ENCODE measurements around the gene ELOVL2. TPM values are rescaled to one million over a fixed set of nuclear protein-coding genes. Genes with fewer than 3 reads are reported as not detected.

ELOVL2 gene
- total and polyA plus RNA-seq, 4 donors = 0.81 to 1.5 TPM; not detected in 2

DNA sequence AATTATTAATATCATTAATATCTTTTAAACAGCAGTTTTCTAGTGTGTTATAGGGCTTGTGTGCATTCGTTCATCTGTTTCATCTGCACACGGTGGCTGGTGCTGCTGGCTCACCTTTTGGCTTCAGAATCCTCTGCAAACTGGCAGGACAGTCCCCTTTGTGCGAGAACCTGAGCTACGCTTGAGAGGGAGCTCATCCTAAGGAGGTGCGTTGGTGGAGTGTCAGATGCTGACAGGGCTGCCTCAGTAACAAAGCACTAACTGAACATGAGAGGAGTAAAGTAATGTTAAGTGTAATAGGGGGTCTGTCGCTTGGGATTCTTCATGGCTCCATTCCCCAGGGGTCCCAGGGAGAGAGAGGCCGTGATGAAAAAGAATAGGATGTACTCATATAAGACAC lies 22.4 kb downstream of the ELOVL2 start:
- Histone ChIP-seq H3K4me1 (ENCODE audit: control insufficient read depth in 1 of 2, insufficient read depth in 2 of 2, low read length in 2 of 2) (no peaks in the 10 kb centered on the region), H3K4me3 (ENCODE audit: low read length in 2 of 2) (no peak overlapping the region), H3K27me3 (ENCODE audit: control insufficient read depth in 1 of 2, insufficient read depth in 2 of 2, low read length in 1 of 2) (no peaks in the 10 kb centered on the region), H3K27ac (ENCODE audit: low read depth in 1 of 2, low read length in 2 of 2) (no peak overlapping the region), H3K9me3 (ENCODE audit: control insufficient read depth, low read length) (no peaks in the 10 kb centered on the region), H3K36me3 (ENCODE audit: control insufficient read depth in 1 of 2, insufficient read depth in 2 of 2, low read length in 1 of 2) (no peaks in the 10 kb centered on the region)
- intact Hi-C loops (cut with DNase I) = no loop called here
- ATAC-seq (ENCODE audit: low FRiP score) (no peak), DNase-seq (no peak)
- WGBS, 2 donors = 71 to 72% methylated on average over 7 of the region's 7 CpGs

- Histone ChIP-seq H3K27ac (ENCODE audit: low read depth in 1 of 2, low read length in 2 of 2) (no peak overlapping the region), H3K9me3 (ENCODE audit: control insufficient read depth, low read length) (no peaks in the 10 kb centered on the region), H3K4me3 (ENCODE audit: low read length in 2 of 2) (no peak overlapping the region), H3K4me1 (ENCODE audit: control insufficient read depth in 1 of 2, insufficient read depth in 2 of 2, low read length in 2 of 2) (no peaks in the 10 kb centered on the region), H3K36me3 (ENCODE audit: control insufficient read depth in 1 of 2, insufficient read depth in 2 of 2, low read length in 1 of 2) (no peaks in the 10 kb centered on the region), H3K27me3 (ENCODE audit: control insufficient read depth in 1 of 2, insufficient read depth in 2 of 2, low read length in 1 of 2) (peaks cover 0 to 1% of the 10 kb centered on the region in 2 donors)
- intact Hi-C loops (cut with DNase I) = no loop called here
- WGBS, 2 donors = 62 to 74% methylated on average over 2 of the region's 2 CpGs
- ATAC-seq (ENCODE audit: low FRiP score) (no peak), DNase-seq (no peak)
Measured at GRCh38 chr6:11021003-11021402, 23.1 kb downstream of the ELOVL2 start.

DNA sequence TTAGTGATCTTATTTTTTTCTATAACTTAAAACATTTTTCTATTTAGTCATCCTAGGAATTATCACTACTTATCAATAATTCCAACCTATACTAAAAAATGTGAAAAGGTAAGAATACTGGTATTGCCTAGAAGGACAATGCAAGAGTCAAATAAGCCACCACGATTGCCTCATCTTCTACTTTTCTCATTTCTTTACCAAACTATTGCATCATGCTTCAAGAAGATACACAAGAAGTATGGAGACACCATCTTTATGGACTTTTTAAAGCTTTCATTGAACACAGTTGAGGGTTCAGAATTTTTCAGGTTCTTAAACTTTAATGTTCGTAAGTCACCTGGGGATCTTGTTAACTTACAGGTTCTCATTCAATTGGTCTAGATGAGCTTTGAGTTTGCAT lies 25.9 kb downstream of the ELOVL2 start:
- intact Hi-C loops (cut with DNase I) = no loop called here
- Histone ChIP-seq H3K4me1 (ENCODE audit: control insufficient read depth in 1 of 2, insufficient read depth in 2 of 2, low read length in 2 of 2) (no peaks in the 10 kb centered on the region), H3K4me3 (ENCODE audit: low read length in 2 of 2) (no peak overlapping the region), H3K36me3 (ENCODE audit: control insufficient read depth in 1 of 2, insufficient read depth in 2 of 2, low read length in 1 of 2) (no peaks in the 10 kb centered on the region), H3K27ac (ENCODE audit: low read depth in 1 of 2, low read length in 2 of 2) (no peak overlapping the region), H3K27me3 (ENCODE audit: control insufficient read depth in 1 of 2, insufficient read depth in 2 of 2, low read length in 1 of 2) (peaks cover 0 to 1% of the 10 kb centered on the region in 2 donors), H3K9me3 (ENCODE audit: control insufficient read depth, low read length) (no peaks in the 10 kb centered on the region)
- WGBS, 2 donors = 94 to 99% methylated on average over 2 of the region's 2 CpGs
- no peak for DNase-seq
- no peak for ATAC-seq (ENCODE audit: low FRiP score)

- ATAC-seq (ENCODE audit: low FRiP score) = no peak
- 96 to 98% methylated on average over 3 of the region's 3 CpGs for WGBS, 2 donors
- intact Hi-C loops (cut with DNase I) = no loop called here
Measured at GRCh38 chr6:11017090-11017489, 27.0 kb downstream of the ELOVL2 start.

GRCh38 chr6:11016452-11016851 lies 27.7 kb downstream of the ELOVL2 start:
- Histone ChIP-seq H3K9me3 (ENCODE audit: control insufficient read depth, low read length) (no peaks in the 10 kb centered on the region), H3K27me3 (ENCODE audit: control insufficient read depth in 1 of 2, insufficient read depth in 2 of 2, low read length in 1 of 2) (peaks cover 0 to 1% of the 10 kb centered on the region in 2 donors), H3K36me3 (ENCODE audit: control insufficient read depth in 1 of 2, insufficient read depth in 2 of 2, low read length in 1 of 2) (no peaks in the 10 kb centered on the region), H3K4me1 (ENCODE audit: control insufficient read depth in 1 of 2, insufficient read depth in 2 of 2, low read length in 2 of 2) (no peaks in the 10 kb centered on the region), H3K27ac (ENCODE audit: low read depth in 1 of 2, low read length in 2 of 2) (no peak overlapping the region), H3K4me3 (ENCODE audit: low read length in 2 of 2) (no peak overlapping the region)
- no peak for DNase-seq
- intact Hi-C loops (cut with DNase I) = no loop called here
- no peak for ATAC-seq (ENCODE audit: low FRiP score)
- WGBS, 2 donors = 56 to 95% methylated on average over 1 of the region's 1 CpG

More at GRCh38 chr6:11017090-11017489, 27.0 kb downstream of the ELOVL2 start:
- Histone ChIP-seq H3K27ac (ENCODE audit: low read depth in 1 of 2, low read length in 2 of 2) (no peak overlapping the region), H3K4me3 (ENCODE audit: low read length in 2 of 2) (no peak overlapping the region), H3K4me1 (ENCODE audit: control insufficient read depth in 1 of 2, insufficient read depth in 2 of 2, low read length in 2 of 2) (no peaks in the 10 kb centered on the region), H3K36me3 (ENCODE audit: control insufficient read depth in 1 of 2, insufficient read depth in 2 of 2, low read length in 1 of 2) (no peaks in the 10 kb centered on the region), H3K9me3 (ENCODE audit: control insufficient read depth, low read length) (no peaks in the 10 kb centered on the region), H3K27me3 (ENCODE audit: control insufficient read depth in 1 of 2, insufficient read depth in 2 of 2, low read length in 1 of 2) (peaks cover 0 to 1% of the 10 kb centered on the region in 2 donors)
- no peak for DNase-seq

DNA sequence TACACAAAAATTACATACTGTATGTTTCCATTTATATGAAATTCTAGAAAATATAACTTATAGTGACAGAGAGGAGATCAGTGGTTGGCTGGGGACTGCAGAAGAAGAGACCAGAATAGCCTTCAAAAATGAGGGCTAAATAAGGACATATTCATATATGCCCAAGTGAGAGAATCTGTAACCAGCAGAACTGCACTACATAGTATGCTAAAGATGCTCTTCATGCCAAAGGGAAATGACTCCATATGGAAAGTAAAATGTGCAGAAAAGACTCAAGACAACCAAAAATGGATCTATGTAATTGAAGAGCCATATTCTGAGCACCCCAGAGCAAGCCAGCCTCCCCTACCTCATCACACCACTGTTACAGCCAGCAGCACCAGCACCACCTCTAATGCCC lies 29.0 kb downstream of the ELOVL2 start:
- Histone ChIP-seq H3K4me1 (ENCODE audit: control insufficient read depth in 1 of 2, insufficient read depth in 2 of 2, low read length in 2 of 2) (no peaks in the 10 kb centered on the region), H3K9me3 (ENCODE audit: control insufficient read depth, low read length) (no peaks in the 10 kb centered on the region), H3K36me3 (ENCODE audit: control insufficient read depth in 1 of 2, insufficient read depth in 2 of 2, low read length in 1 of 2) (no peaks in the 10 kb centered on the region), H3K4me3 (ENCODE audit: low read length in 2 of 2) (no peak overlapping the region), H3K27ac (ENCODE audit: low read depth in 1 of 2, low read length in 2 of 2) (no peak overlapping the region), H3K27me3 (ENCODE audit: control insufficient read depth in 1 of 2, insufficient read depth in 2 of 2, low read length in 1 of 2) (peaks cover 0 to 1% of the 10 kb centered on the region in 2 donors)
- DNase-seq = no peak
- intact Hi-C loops (cut with DNase I) = no loop called here
- ATAC-seq (ENCODE audit: low FRiP score) = no peak

- intact Hi-C loops (cut with DNase I) = no loop called here
- 82 to 83% methylated on average over 3 of the region's 3 CpGs for WGBS, 2 donors
- Histone ChIP-seq H3K9me3 (ENCODE audit: control insufficient read depth, low read length) (no peaks in the 10 kb centered on the region), H3K27ac (ENCODE audit: low read depth in 1 of 2, low read length in 2 of 2) (no peak overlapping the region), H3K27me3 (ENCODE audit: control insufficient read depth in 1 of 2, insufficient read depth in 2 of 2, low read length in 1 of 2) (peaks cover 0 to 1% of the 10 kb centered on the region in 2 donors), H3K36me3 (ENCODE audit: control insufficient read depth in 1 of 2, insufficient read depth in 2 of 2, low read length in 1 of 2) (no peaks in the 10 kb centered on the region), H3K4me3 (ENCODE audit: low read length in 2 of 2) (no peak overlapping the region), H3K4me1 (ENCODE audit: control insufficient read depth in 1 of 2, insufficient read depth in 2 of 2, low read length in 2 of 2) (no peaks in the 10 kb centered on the region)
- no peak for ATAC-seq (ENCODE audit: low FRiP score)
- no peak for DNase-seq
Measured at GRCh38 chr6:11013721-11014070, 30.4 kb downstream of the ELOVL2 start.

- ATAC-seq (ENCODE audit: low FRiP score) = no peak
- 83% methylated on average over 5 of the region's 5 CpGs for WGBS, 2 donors
- intact Hi-C loops (cut with DNase I) = no loop called here
Measured at GRCh38 chr6:11012976-11013720, 31.0 kb downstream of the ELOVL2 start.

DNA sequence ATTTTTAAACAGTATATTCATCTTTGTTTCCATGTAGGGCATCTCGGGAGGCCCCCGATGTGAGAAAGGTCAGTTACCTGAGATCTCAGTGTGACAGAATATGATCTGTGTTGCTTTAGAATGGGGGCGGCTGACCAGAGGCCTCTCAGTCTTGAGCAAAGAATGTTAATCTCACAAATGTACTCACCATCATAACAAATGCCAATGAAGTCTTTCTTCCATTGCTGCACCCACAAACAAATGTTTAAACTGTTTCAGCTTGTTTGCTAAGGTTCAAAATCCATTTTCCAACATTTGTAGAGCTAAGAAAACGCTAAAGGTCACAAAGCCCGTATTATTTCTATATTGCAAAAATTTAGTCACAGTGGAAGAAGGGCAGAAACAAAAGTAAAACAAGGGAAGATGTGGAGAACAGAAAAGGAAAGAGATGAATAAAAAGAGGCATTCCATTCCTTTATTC lies 31.8 kb downstream of the ELOVL2 start:
- peaks cover 0 to 1% of the 10 kb centered on the region in 2 donors for H3K27me3 ChIP-seq (ENCODE audit: control insufficient read depth in 1 of 2, insufficient read depth in 2 of 2, low read length in 1 of 2)
- whole genome bisulfite sequencing, 2 donors = 51 to 54% methylated on average over 5 of the region's 5 CpGs

More at GRCh38 chr6:11012976-11013720, 31.0 kb downstream of the ELOVL2 start:
- Histone ChIP-seq H3K4me1 (ENCODE audit: control insufficient read depth in 1 of 2, insufficient read depth in 2 of 2, low read length in 2 of 2) (no peaks in the 10 kb centered on the region), H3K9me3 (ENCODE audit: control insufficient read depth, low read length) (no peaks in the 10 kb centered on the region), H3K27me3 (ENCODE audit: control insufficient read depth in 1 of 2, insufficient read depth in 2 of 2, low read length in 1 of 2) (peaks cover 0 to 1% of the 10 kb centered on the region in 2 donors), H3K27ac (ENCODE audit: low read depth in 1 of 2, low read length in 2 of 2) (no peak overlapping the region), H3K36me3 (ENCODE audit: control insufficient read depth in 1 of 2, insufficient read depth in 2 of 2, low read length in 1 of 2) (no peaks in the 10 kb centered on the region), H3K4me3 (ENCODE audit: low read length in 2 of 2) (no peak overlapping the region)
- DNase-seq = no peak

More for the DNA sequence above, 31.8 kb downstream of the ELOVL2 start:
- no peaks in the 10 kb centered on the region for H3K4me1 ChIP-seq (ENCODE audit: control insufficient read depth in 1 of 2, insufficient read depth in 2 of 2, low read length in 2 of 2)
- H3K9me3 ChIP-seq (ENCODE audit: control insufficient read depth, low read length) = no peaks in the 10 kb centered on the region
- no peak overlapping the region for H3K4me3 ChIP-seq (ENCODE audit: low read length in 2 of 2)
- H3K36me3 ChIP-seq (ENCODE audit: control insufficient read depth in 1 of 2, insufficient read depth in 2 of 2, low read length in 1 of 2) = no peaks in the 10 kb centered on the region
- DNase-seq (no peak), ATAC-seq (ENCODE audit: low FRiP score) (no peak)
- no peak overlapping the region for H3K27ac ChIP-seq (ENCODE audit: low read depth in 1 of 2, low read length in 2 of 2)
- intact Hi-C loops (cut with DNase I) = no loop called here

All from aorta (tissue), 5 donors.